Endometrial microvascular endothelial cells (primary cell): ENCODE measurements around the gene NFKBIE. TPM values are rescaled to one million over a fixed set of nuclear protein-coding genes. Genes with fewer than 3 reads are reported as not detected.

Experiments used
- in situ Hi-C: cut with HindIII; loops from 2 replicates; pipeline ENCODE4 v1.10.0; 2017; ENCODE audit warnings: low sequenced_read_pairs, low pct_unique_long_range_greater_than_20kb; ENCODE audit errors: inconsistent ontology term
- total RNA-seq: library from RNA; depleted of rRNA; stranded (reverse); fragments of >200 nt; gene quantifications from one replicate; pipeline ENCODE4 v1.2.3, GENCODE V29; 2015; ENCODE audit errors: inconsistent ontology term

Gene NFKBIE
- total RNA-seq, 1 donor from 2014 or later = 47.3 TPM

DNA sequence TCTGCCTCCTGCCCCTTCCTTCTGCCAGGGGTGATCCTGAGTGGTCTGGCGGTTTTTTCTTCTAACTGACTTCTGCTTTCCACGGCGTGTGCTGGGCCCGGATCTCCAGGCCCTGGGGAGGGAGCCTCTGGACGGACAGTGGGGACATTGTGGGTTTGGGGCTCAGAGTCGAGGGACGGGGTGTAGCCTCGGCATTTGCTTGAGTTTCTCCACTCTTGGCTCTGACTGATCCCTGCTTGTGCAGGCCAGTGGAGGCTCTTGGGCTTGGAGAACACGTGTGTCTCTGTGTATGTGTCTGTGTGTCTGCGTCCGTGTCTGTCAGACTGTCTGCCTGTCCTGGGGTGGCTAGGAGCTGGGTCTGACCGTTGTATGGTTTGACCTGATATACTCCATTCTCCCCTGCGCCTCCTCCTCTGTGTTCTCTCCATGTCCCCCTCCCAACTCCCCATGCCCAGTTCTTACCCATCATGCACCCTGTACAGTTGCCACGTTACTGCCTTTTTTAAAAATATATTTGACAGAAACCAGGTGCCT, 31.7 kb downstream of the NFKBIE start:
- in situ Hi-C loops = loop anchor here (10.0 kb wide), 1 partner anchor 129 kb away; no protein-coding TSS in a partner anchor

DNA sequence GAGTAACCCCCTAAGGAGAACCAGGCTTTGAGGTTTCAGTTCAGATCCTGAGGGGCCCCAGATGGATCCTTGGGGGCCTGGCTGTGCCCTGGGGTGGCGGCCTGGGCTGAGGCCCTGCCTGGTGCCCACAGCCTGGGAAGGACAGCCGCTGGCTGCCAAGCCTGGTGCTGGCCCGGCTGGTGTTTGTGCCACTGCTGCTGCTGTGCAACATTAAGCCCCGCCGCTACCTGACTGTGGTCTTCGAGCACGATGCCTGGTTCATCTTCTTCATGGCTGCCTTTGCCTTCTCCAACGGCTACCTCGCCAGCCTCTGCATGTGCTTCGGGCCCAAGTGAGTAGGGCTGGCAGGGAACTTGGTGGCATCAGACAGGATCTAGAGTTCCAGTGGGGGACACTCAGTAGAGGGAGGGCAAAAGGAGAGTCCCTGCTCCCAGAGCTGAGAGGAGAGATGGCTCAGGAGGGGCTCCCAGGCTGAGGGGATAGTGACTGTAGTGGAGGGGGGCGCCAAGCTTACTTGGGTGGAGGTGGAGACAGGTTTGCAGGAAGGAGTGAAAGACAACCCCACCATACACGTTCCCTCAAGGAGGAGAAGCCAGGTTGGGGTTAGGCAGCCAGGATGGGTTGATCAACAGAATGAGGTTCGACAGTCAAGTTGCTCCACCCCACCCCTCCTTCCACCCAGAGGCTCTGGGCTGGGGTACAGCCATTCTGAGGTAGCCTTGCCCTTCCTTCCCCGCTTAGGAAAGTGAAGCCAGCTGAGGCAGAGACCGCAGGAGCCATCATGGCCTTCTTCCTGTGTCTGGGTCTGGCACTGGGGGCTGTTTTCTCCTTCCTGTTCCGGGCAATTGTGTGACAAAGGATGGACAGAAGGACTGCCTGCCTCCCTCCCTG, 32.4 kb downstream of the NFKBIE start:
- in situ Hi-C loops = loop anchor here (10.0 kb wide), 1 partner anchor 128 kb away; no protein-coding TSS in a partner anchor

DNA sequence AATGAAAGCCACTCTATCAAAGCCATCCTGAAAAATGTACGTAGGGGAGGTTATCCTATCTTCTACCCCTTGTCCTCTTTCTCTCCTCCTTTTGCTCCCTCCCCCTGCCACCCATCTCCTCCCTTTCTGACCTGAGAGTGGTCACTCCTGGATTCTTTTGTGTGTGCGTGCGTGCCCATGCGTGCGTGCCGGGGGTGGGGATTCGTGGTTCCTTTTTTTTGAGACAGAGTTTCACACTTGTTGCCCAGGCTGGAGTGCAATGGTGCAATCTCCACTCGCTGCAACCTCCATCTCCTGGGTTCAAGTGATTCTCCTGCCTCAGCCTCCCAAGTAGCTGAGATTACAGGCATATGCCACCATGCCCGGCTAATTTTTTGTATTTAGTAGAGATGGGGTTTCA, 33.9 kb downstream of the NFKBIE start:
- in situ Hi-C loops = loop anchor here (10.0 kb wide), 1 partner anchor 127 kb away; no protein-coding TSS in a partner anchor

DNA sequence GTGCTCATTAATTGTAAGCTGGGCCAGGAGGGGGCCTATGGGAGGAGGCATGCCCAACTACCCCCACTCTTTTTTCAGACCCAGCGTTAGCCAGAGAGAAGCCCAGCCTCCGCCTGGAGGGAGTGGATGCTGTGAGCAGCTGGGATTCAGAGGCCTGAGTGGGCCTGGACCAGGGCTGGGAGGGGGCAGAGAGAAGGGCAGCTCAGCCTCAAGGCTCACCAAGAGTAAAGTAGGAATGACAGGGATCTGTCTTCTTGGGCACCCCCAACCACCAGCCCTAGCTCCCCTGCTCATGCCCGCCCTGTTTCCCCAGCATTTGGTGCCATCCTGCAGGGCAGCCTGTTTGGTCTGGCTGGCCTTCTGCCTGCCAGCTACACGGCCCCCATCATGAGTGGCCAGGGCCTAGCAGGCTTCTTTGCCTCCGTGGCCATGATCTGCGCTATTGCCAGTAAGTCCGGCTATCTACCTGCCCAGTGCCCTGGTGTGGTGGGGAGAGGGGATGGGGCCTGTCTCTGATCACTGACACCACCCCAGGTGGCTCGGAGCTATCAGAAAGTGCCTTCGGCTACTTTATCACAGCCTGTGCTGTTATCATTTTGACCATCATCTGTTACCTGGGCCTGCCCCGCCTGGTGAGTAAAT, 35.2 kb downstream of the NFKBIE start:
- in situ Hi-C loops = loop anchor here (10.0 kb wide), 1 partner anchor 125 kb away; no protein-coding TSS in a partner anchor

DNA sequence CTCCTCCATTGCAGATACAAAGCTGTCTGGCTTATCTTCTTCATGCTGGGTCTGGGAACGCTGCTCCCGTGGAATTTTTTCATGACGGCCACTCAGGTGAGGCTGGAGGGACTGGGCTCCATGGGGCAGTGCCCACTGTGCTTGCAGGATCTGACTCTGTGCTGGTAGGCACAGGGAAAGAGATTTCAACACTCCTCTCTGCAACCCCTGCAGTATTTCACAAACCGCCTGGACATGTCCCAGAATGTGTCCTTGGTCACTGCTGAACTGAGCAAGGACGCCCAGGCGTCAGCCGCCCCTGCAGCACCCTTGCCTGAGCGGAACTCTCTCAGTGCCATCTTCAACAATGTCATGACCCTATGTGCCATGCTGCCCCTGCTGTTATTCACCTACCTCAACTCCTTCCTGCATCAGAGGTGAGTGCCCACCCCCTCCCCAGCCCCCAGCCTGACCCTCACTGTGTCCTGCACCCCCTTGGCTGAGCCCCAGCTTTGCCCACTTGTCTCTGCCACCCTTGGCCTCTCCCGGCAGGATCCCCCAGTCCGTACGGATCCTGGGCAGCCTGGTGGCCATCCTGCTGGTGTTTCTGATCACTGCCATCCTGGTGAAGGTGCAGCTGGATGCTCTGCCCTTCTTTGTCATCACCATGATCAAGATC, 35.8 kb downstream of the NFKBIE start:
- in situ Hi-C loops = loop anchor here (10.0 kb wide), 1 partner anchor 125 kb away; no protein-coding TSS in a partner anchor

DNA sequence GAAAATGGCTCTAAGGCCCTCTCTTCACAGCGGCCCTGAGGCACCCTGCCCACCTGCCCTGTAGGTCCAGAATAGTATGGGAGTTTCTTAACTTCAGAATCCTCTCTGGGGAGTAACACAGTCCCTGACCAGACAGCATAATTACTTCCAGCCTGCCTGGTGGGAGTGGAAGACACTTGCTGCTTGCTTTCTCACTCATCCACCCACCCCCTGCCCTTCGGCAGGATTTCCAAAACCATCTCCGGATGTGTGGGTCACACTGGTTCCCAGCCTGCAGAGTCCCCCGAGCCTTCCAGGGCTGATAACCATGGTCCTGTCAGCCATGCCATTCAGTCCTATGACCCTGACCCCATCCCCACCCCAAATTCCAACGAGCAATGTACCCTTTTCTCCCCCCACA, 36.5 kb downstream of the NFKBIE start:
- in situ Hi-C loops = no loop called here

DNA sequence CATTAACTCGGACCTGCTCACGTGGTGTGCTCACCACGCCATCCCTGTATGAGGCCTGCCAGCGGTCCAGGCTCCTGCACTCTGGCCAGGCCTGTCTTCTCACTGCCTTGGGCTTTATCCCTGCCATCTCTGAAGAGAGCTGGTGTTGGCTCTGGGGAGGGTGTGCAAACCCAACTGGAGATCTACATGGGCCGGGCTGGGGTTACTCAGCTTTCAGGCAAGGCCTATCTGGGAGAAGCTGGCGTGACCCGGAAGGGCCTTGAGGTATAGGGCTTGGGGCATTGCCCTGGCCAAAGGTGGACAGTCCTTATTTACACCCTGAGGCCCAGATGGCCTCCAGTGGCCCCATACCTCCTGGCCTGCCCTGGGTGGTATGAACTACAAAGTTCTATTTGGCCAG, 36.9 kb downstream of the NFKBIE start:
- in situ Hi-C loops = no loop called here

DNA sequence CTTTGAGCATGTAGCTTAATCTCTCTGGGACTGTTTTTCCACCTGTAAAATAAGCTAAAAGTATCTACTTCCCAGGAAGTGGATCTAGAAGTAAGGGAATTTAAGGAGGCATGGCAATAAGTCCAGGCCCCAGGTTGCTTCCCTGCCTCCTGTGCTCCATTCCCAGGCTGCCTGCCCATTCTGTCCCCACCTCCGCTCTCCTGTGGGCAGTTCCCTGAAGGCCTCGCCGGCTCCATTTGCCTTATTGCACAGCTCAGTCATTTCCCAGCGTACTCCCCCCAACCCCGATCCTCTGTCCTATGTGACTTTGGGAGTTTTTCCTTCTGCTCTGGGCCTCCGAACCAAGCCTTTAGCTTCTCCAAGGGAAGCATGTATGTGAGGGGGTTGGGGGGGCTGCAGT, 37.3 kb downstream of the NFKBIE start:
- in situ Hi-C loops = no loop called here

DNA sequence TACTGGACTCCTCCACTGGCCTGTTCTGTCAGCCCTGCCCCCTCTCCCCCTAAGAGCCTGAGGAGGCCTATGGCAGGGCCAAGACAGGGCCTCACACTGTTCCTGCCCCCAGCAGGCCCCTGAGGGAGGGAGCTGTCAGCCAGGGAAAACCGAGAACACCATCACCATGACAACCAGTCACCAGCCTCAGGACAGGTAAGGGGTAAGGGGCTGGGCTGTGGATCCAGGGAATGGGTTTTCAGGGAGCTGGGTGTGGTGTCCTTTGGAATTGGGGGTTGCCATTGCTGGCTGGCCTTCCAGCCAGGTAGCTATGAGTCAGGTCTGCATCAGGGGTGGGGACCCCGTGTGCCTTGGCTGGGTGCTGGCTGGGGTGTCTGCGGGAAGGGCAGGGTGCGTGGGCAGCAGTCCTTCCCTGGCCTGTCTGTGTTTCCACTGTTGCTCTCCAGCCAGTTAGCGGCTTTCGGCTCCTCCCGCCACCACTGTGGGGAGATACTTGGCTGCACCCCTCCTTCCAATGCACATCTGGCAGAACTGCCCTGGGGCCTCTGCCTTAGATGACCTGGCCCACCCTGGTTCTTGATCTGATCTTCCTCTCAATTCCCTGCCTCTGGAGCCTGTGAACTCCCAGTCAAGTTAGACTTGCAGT, 38.1 kb downstream of the NFKBIE start:
- in situ Hi-C loops = no loop called here

DNA sequence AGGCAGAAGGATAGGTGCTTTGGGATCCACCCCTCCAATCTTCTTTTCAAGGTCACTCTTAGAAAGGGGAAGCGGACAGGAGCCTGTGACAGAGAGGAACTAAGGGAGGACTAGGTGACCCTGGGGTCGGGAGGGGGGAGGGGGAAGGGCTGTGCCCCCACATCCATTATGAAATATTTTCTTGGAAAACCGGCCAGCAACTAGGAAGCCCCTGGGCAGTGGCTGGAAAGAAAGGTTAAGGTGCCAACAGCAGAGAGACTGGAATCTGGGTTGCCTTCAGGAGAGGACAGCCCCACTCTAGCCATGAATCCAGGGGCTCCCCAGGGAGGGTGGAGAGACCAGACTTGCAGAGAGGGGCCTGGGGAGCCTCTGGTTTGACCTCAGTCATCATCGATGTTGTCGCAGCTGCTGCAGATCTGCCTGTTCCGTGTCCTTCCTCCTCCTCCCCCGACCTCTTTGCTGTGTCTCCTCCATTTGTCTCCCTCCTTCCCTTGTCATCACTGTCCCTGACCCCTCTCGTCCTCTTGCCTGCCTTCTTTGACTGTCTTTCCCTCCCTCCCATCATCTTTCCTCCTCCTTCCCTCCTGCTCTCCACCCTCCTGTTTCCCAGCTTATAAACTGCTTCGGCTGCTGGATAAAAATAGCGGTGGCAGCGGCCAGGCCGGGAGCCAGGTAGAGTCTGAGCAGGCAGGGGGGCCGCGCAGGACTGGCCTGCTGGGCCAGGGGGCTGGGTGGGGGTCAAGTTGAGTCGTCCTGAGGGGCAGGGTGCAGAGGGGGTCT, 38.8 kb downstream of the NFKBIE start:
- in situ Hi-C loops = no loop called here

DNA sequence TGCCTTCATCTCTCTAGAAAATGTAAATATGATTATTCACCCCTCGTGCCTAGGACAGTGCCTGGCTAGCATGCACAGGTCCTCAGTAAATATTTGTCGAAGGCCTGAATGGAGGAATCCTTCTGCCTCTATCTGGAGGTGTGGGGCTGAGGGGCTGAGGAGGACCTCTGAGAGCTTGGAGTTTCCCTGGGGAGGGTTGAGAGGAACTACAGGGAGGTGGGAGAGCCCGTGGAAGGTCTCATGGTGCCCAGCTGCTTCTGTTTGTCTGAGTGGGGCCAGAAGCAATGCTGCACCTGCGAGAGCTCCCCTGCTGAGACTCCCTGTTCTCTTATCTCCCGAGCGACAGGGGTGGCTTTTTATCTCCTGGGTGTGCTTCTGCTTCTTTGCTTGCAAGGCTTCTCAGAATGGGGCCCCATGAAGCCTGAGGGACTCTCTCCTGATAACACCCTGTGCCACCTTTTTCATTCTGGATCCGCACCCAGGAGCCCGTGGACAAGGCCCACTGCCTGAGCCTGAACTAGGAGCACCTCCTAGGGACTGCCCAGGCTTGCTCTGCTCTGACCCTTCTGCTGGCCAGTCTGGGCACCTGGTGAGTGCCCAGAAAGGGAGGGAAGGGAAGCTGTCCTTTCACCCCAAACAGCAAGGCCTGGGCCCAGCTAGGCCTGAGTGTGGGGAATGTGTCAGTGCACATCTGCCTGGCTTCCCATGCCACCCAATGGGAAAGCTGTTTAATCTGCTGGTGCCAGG, 39.6 kb downstream of the NFKBIE start:
- in situ Hi-C loops = no loop called here

DNA sequence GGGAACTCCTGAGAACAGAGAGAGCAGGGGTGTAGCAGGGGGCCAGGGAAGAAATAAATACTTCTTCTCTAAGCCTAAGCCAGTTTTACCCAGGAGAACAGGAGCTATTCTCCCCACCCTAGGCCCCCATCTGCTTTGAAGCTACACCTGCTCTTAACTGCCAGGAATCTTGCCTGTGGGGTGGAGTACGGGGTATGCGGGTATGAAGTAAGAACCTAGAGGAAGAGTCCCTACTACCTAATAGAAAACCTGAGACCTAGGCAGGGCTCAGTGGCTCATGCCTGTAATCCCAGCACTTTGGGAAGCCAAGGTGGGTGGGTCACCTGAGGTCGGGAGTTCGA, 40.4 kb downstream of the NFKBIE start:
- in situ Hi-C loops = no loop called here

DNA sequence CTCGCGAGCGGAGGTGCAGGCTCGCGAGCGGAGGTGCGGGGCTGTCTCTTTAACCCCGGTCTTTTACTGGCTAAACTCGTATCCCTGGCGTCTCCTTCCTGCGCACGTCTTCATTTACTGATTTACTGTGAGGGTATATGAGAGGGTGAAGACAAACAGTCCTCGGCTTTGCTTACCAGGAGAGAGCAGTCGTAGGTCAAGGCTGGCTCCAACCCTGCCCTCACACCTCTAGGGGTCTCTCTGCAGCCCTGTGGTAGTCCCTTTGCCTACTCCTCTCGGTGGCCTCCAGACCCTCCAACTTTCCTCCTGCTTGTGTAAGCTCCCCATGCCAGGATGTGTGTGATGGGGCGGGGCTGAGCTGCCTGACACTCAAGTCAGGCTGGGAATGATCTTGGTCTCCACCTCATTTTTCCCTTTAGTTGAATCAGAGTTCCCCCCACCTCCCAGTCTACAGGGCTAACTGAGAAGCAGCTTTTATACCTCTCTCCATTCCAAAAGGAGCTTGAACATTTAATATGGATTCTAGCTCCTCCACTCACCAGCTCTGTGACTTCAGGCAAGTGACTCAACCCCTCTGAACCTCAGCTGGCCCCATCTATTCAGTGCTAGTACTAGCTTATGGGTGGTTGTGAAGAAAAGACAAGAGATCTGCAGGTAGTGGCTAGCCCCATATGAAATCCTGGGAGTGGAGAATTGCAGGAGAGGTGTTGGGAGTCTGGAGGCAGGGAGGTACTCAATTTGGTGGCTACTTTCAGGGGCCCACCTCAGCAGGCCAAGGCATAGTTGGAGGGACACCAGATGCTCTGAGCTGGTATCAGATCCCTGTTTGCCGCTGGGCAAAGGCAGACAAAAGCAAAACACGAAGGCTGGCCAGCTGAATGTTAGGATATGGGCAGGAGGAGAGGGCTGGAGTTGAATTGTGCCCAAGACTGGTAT, 41.1 kb downstream of the NFKBIE start:
- in situ Hi-C loops = no loop called here

DNA sequence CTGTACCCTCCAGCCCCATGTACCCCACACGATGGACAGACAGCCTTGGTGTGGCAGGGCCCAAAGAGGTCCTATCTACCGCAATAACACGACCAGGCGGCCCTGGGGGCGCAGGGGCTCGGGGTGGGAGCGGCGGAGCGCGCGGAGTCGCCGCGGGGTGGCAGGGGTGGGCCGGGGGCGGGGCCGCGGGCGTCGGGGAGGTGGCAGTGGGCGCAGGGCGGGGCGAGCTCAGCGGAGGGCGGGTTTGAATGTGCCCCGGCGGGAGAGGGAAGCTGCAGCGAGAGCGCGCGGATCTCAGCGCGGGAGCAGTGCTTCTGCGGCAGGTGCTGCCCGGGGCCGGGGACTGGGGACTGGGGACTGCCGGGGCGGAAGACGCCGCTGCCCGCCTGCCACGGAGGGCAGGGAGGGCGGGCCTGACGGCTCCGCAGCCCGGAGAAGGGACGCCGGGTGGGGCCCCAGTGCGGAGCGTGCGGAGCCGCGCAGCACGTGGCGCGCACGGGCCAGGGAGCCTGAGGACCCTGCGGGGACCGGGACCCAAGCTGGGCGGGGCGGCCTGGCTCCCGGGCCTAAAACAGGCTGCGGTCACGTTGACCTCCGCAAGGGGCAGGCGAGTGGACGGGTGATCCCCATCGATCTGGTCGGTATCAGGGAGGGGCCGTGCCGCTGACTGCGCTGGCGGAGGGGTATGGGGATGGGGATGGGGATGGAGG, 41.9 kb downstream of the NFKBIE start, which contains the start of gene SLC29A1:
TSS of gene SLC29A1 (plus strand) at position 277 of the 710 bp plus-strand sequence. CDS start 3,719 bp downstream, outside the sequence.
- in situ Hi-C loops = no loop called here

DNA sequence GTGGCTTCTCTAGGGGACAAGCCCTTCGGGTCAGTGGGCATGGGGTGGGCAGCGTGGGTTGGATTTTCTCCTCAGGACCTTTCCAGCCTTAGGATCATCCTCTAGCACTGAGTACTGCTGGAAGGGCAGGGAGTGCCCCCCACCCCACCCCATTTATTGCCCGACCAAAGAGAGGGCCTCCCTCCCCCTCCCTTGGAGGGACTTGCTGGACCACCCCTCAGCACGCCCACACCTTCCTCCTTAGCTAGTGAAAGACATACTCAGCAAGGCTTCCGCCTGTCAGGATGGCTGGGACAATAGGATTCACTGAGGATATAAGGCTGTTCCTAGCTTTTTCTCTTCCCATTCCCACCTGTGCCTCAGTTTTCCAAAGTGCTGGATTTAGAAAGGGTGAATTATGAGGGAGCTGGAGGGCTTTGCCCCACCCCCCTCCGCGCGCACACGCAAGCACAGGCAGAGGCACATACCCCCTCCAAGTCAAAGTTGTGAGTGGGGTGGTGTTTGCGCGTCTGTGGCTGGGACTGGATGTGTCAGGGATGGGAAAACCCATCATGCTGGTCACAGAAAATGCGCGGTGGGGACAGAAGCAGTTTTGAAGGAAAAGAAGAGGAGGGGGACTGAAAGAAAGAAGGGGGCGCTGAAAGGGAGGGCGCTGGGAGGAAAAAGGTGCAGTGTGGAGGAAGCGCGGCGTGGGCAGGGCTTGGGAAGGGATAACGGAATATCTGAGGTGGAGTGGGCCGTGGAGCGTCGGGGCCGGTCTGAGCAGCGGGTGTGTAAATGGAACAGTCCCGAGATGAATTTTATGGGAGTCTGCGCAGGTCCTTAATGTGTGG, 42.6 kb downstream of the NFKBIE start:
- in situ Hi-C loops = no loop called here
